Measurements from ENCODE around the gene MEI1. TPM values are rescaled to one million over a fixed set of nuclear protein-coding genes. Genes with fewer than 3 reads are reported as not detected.
A peak's percentile ranks its signal among the peaks of the same experiment; 100 is the strongest.

Gene MEI1
- total and polyA plus RNA-seq, 9 of the 15 experiments (the other 6 are each of a cell fraction or from before 2014, with no cell fraction given) = 0.08 to 0.68 (median 0.18) TPM; not detected in 2

DNA sequence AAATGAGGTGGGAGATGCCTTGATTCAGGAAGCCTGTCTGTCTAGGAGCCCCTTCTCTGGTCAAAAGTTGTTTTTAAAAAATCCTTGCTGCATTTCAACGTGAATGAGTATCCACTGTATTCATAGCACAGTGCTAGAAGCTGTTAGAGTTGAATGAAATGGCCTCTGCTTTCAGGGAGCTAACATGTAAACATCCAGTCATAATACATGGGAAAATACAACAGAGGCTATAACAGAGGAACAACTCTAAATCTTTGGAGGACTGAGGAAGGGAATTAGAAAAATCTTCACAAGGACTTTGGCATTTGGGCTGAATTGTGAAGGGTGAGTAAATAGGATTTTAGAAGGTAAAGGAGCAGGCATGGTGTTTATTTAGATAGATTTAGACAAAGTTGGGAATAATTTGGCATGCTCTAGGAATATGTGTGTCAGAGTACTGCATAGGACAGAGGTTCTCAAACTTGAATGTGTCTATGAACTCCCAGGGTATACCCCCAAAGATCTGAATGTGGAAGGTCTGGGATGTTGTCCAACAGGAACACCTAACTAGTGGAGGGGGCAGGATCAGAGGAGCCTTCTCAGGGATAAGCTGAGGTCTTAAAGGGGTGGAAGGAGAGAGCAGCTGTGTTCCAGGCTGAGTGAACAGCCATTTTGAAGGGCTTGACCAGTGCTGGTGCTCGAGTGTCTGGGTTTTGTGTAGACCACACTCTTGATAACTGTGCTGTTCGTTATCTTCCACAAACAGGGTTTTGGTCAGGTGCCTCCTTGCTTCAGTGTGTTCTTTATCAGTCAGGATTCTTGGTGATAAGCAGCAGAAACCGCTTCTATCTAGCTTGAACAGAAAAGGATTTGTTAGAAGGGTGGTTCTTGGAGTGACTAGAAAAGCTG is 146.3 kb downstream of the MEI1 start (continued):
- TF ChIP-seq, protein P1, sequence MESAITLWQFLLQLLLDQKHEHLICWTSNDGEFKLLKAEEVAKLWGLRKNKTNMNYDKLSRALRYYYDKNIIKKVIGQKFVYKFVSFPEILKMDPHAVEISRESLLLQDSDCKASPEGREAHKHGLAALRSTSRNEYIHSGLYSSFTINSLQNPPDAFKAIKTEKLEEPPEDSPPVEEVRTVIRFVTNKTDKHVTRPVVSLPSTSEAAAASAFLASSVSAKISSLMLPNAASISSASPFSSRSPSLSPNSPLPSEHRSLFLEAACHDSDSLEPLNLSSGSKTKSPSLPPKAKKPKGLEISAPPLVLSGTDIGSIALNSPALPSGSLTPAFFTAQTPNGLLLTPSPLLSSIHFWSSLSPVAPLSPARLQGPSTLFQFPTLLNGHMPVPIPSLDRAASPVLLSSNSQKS (CRISPR knock-in tag; IDR thresholded peaks at IDR 0.05) = no peak
- TF ChIP-seq CHD4 (IDR thresholded peaks at IDR 0.05; ENCODE audit: insufficient read depth, insufficient replicate concordance, low read depth, low read length, poor library complexity, severe bottlenecking) (no peak), NR3C1 (CRISPR knock-in tag; IDR thresholded peaks at IDR 0.05) (no peak), RBM34 (IDR thresholded peaks at IDR 0.05; ENCODE audit: borderline replicate concordance, insufficient read depth, low read length) (no peak), SUPT5H (IDR thresholded peaks at IDR 0.05) (no peak), NFE2 (IDR thresholded peaks at IDR 0.05; ENCODE audit: low read depth) (no peak), TSC22D4 (tag; IDR thresholded peaks at IDR 0.05) (no peak), ZNF785 (CRISPR knock-in tag; IDR thresholded peaks at IDR 0.05) (no peak), RAD51 (IDR thresholded peaks at IDR 0.05; ENCODE audit: borderline replicate concordance, low read depth) (peak; percentile 65; the same call in 1 of the 2 replicates), GTF2E2 (tag; IDR thresholded peaks at IDR 0.05) (no peak), HDAC3 (IDR thresholded peaks at IDR 0.05; ENCODE audit: borderline replicate concordance, partially characterized antibody) (peak; percentile 90), ZNF592 (IDR thresholded peaks at IDR 0.05) (peak; percentile 54; the same call in 1 of the 2 replicates), LEF1 (IDR thresholded peaks at IDR 0.05) (peak; percentile 91), HDAC6 (IDR thresholded peaks at IDR 0.05; ENCODE audit: low read depth, low read length) (no peak), ZNF408 (CRISPR knock-in tag; IDR thresholded peaks at IDR 0.05; ENCODE audit: low read depth) (no peak), MCM7 (IDR thresholded peaks at IDR 0.05) (no peak), STAT5B (CRISPR knock-in tag; IDR thresholded peaks at IDR 0.05) (no peak), MAX (CRISPR knock-in tag; IDR thresholded peaks at IDR 0.05) (no peak), ADNP (tag; IDR thresholded peaks at IDR 0.05) (no peak), ZNF644 (tag; IDR thresholded peaks at IDR 0.05; ENCODE audit: low read depth) (peak; percentile 93), PHB2 (IDR thresholded peaks at IDR 0.05; ENCODE audit: low read depth) (peak; percentile 86)
- TF ChIP-seq, protein P2, sequence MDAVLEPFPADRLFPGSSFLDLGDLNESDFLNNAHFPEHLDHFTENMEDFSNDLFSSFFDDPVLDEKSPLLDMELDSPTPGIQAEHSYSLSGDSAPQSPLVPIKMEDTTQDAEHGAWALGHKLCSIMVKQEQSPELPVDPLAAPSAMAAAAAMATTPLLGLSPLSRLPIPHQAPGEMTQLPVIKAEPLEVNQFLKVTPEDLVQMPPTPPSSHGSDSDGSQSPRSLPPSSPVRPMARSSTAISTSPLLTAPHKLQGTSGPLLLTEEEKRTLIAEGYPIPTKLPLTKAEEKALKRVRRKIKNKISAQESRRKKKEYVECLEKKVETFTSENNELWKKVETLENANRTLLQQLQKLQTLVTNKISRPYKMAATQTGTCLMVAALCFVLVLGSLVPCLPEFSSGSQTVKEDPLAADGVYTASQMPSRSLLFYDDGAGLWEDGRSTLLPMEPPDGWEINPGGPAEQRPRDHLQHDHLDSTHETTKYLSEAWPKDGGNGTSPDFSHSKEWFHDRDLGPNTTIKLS (IDR thresholded peaks at IDR 0.05; ENCODE audit: borderline replicate concordance, low read depth) = no peak

Data from K562 (cell line).